SK-N-MC (cell line): ENCODE results near the gene CCDC182.

ENCODE experiments used
- EZH2 ChIP-seq: fragments of 200-600 bp; sonication (generic); IDR thresholded peaks from one replicate; pipeline ENCODE4 v1.6.1; 2017; ENCODE audit warnings: antibody characterized with exemption
- FOXP2 ChIP-seq: optimal IDR thresholded peaks from 2 replicates; pipeline ENCODE3; 2011; ENCODE audit warnings: mild to moderate bottlenecking, moderate library complexity; ENCODE audit not compliant: insufficient read depth; ENCODE audit errors: extremely low read length, control extremely low read depth
- POLR2AphosphoS5 ChIP-seq: IDR thresholded peaks from 2 replicates; pipeline ENCODE4 v1.6.1; 2012; ENCODE audit warnings: mild to moderate bottlenecking, low read depth, low read length, borderline replicate concordance

- TF ChIP-seq POLR2AphosphoS5 (no peak), EZH2 (no peak), FOXP2 (no peak)
These were observed 24.6 kb downstream of the CCDC182 start for GRCh38 chr17:57720386-57721035.
